H9 (cell line): Measurements from ENCODE around the gene TDRD7. TPM values are rescaled to one million over a fixed set of nuclear protein-coding genes. Genes with fewer than 3 reads are reported as not detected.

Experiments
- DNase-seq: peaks from one replicate; pipeline ENCODE4 v3.0.0-alpha.2; 2017
- H2AFZ ChIP-seq: one replicate; pipeline ENCODE4 v1.6.1; 2013; ENCODE audit warnings: mild to moderate bottlenecking, low read length, control low read depth, moderate library complexity
- H2AK5ac ChIP-seq: 2 replicates; pipeline ENCODE4 v1.6.1; 2013; ENCODE audit warnings: low read length, control low read depth, mixed read lengths; ENCODE audit not compliant: insufficient read length
- H2BK120ac ChIP-seq: one replicate; pipeline ENCODE4 v1.6.1; 2013; ENCODE audit warnings: low read depth, mild to moderate bottlenecking, low read length, control low read depth, inconsistent platforms; ENCODE audit not compliant: poor library complexity, severe bottlenecking
- H2BK12ac ChIP-seq: 2 replicates; pipeline ENCODE4 v1.6.1; 2013; ENCODE audit warnings: low read length, control low read depth, mixed read lengths, low read depth; ENCODE audit not compliant: insufficient read length
- H2BK15ac ChIP-seq: 2 replicates; pipeline ENCODE4 v1.6.1; 2013; ENCODE audit warnings: low read depth, low read length, control low read depth
- H2BK20ac ChIP-seq: one replicate; pipeline ENCODE4 v1.6.1; 2013; ENCODE audit warnings: low read depth, mild to moderate bottlenecking, low read length, control low read depth, inconsistent platforms; ENCODE audit not compliant: poor library complexity, severe bottlenecking
- H2BK5ac ChIP-seq: 2 replicates; pipeline ENCODE4 v1.6.1; 2013; ENCODE audit warnings: low read length, control low read depth, mixed read lengths; ENCODE audit not compliant: insufficient read length
- H3K14ac ChIP-seq: 2 replicates; pipeline ENCODE4 v1.6.1; 2013; ENCODE audit warnings: low read length, control low read depth; ENCODE audit not compliant: insufficient read depth
- H3K18ac ChIP-seq: 2 replicates; pipeline ENCODE4 v1.6.1; 2013; ENCODE audit warnings: low read depth, mild to moderate bottlenecking, mixed read lengths, low read length, control low read depth; ENCODE audit not compliant: insufficient read length
- H3K23ac ChIP-seq: 2 replicates; pipeline ENCODE4 v1.6.1; 2013; ENCODE audit warnings: low read length, control low read depth, mixed read lengths, low read depth; ENCODE audit not compliant: insufficient read length
- H3K23me2 ChIP-seq: 2 replicates; pipeline ENCODE4 v1.6.1; 2013; ENCODE audit warnings: low read depth, mild to moderate bottlenecking, mixed read lengths, low read length, control low read depth; ENCODE audit not compliant: insufficient read length, poor library complexity, severe bottlenecking
- H3K27ac ChIP-seq: 2 replicates; pipeline ENCODE4 v1.5.1; 2013; ENCODE audit warnings: low read length, control low read depth, mixed read lengths, low read depth; ENCODE audit not compliant: insufficient read length
- H3K27me3 ChIP-seq: 2 replicates; pipeline ENCODE4 v1.6.1; 2013; ENCODE audit warnings: low read length, control low read depth, inconsistent platforms; ENCODE audit not compliant: insufficient read depth
- H3K4ac ChIP-seq: 2 replicates; pipeline ENCODE4 v1.6.1; 2013; ENCODE audit warnings: low read depth, mild to moderate bottlenecking, control low read depth, inconsistent platforms, low read length, moderate library complexity
- H3K4me1 ChIP-seq: 2 replicates; pipeline ENCODE4 v1.6.1; 2013; ENCODE audit warnings: low read length, control low read depth, inconsistent platforms; ENCODE audit not compliant: insufficient read depth
- H3K4me2 ChIP-seq: 2 replicates; pipeline ENCODE4 v1.6.1; 2013; ENCODE audit warnings: low read length, control low read depth, mixed read lengths; ENCODE audit not compliant: insufficient read length, insufficient read depth
- H3K56ac ChIP-seq: 2 replicates; pipeline ENCODE4 v1.6.1; 2013; ENCODE audit warnings: low read depth, mild to moderate bottlenecking, mixed read lengths, low read length, control low read depth; ENCODE audit not compliant: insufficient read length
- H3K79me1 ChIP-seq: 2 replicates; pipeline ENCODE4 v1.6.1; 2013; ENCODE audit warnings: low read depth, mild to moderate bottlenecking, moderate library complexity, low read length, control low read depth, inconsistent platforms; ENCODE audit not compliant: insufficient read depth, poor library complexity, severe bottlenecking
- H3K79me2 ChIP-seq: 2 replicates; pipeline ENCODE4 v1.6.1; 2013; ENCODE audit warnings: low read length, control low read depth, inconsistent platforms; ENCODE audit not compliant: insufficient read depth
- H3K9ac ChIP-seq: 2 replicates; pipeline ENCODE4 v1.6.1; 2013; ENCODE audit warnings: low read length, control low read depth, mixed read lengths; ENCODE audit not compliant: insufficient read length; ENCODE audit errors: extremely low read depth
- H3K9me3 ChIP-seq: one replicate; pipeline ENCODE4 v1.6.1; 2013; ENCODE audit warnings: low read depth, low read length, inconsistent platforms; ENCODE audit not compliant: control insufficient read depth
- H3T11ph ChIP-seq: one replicate; pipeline ENCODE4 v1.6.1; 2013; ENCODE audit warnings: mild to moderate bottlenecking, low read length, control low read depth, inconsistent platforms
- H4K20me1 ChIP-seq: one replicate; pipeline ENCODE4 v1.6.1; 2013; ENCODE audit not compliant: control insufficient read depth, insufficient read length, insufficient read depth
- H4K5ac ChIP-seq: 2 replicates; pipeline ENCODE4 v1.6.1; 2013; ENCODE audit warnings: low read depth, mild to moderate bottlenecking, mixed read lengths, low read length, control low read depth; ENCODE audit not compliant: insufficient read length
- H4K8ac ChIP-seq: replicated peaks from 2 replicates; pipeline ENCODE4 v1.6.1; 2013; ENCODE audit warnings: low read length, control low read depth, mixed read lengths, low read depth; ENCODE audit not compliant: insufficient read length
- H4K91ac ChIP-seq: 2 replicates; pipeline ENCODE4 v1.6.1; 2013; ENCODE audit warnings: low read depth, mild to moderate bottlenecking, moderate library complexity, mixed read lengths, low read length, control low read depth; ENCODE audit not compliant: insufficient read length
- H3K27ac Mint-ChIP-seq, 3 experiments: 2 replicates in 2 of 3; 3 replicates in 1 of 3; pipeline ENCODE4 v1.8.0; 2020 to 2021; ENCODE audit warnings: mixed read lengths in 3 of 3, mild to moderate bottlenecking in 1 of 3, moderate library complexity in 1 of 3
- H3K27me3 Mint-ChIP-seq: 2 replicates; pipeline ENCODE4 v1.8.0; 2021; ENCODE audit warnings: low read depth, mild to moderate bottlenecking, moderate library complexity, mixed read lengths
- H3K36me3 Mint-ChIP-seq, 3 experiments: 2 replicates in 2 of 3; 3 replicates in 1 of 3; pipeline ENCODE4 v1.8.0; 2020 to 2021; ENCODE audit warnings: low read depth in 3 of 3, mixed read lengths in 3 of 3; ENCODE audit not compliant: insufficient read depth in 1 of 3
- H3K4me1 Mint-ChIP-seq, 2 experiments: 2 replicates each; pipeline ENCODE4 v1.8.0; 2020; ENCODE audit warnings: mixed read lengths in 2 of 2
- H3K4me3 Mint-ChIP-seq, 2 experiments: 2 replicates in 1 of 2; 3 replicates in 1 of 2; pipeline ENCODE4 v1.8.0; 2020 to 2021; ENCODE audit warnings: mild to moderate bottlenecking in 2 of 2, mixed read lengths in 2 of 2, moderate library complexity in 1 of 2
- H3K9me3 Mint-ChIP-seq, 2 experiments: 2 replicates in 1 of 2; 3 replicates in 1 of 2; pipeline ENCODE4 v1.8.0; 2020; ENCODE audit warnings: mild to moderate bottlenecking in 2 of 2, mixed read lengths in 2 of 2, moderate library complexity in 1 of 2
- WGBS: extraction: QIAGEN DNeasy Blood & Tissue Kit; methylation state at CpG from one replicate; pipeline ENCODE4 v1.1.7; 2013; ENCODE audit warnings: missing lambda C conversion rate, low lambda C conversion rate, mixed read lengths; ENCODE audit not compliant: insufficient read length; ENCODE audit errors: extremely low coverage; 5-methylcytosine and 5-hydroxymethylcytosine counted together
- total RNA-seq: library from RNA; stranded (reverse); gene quantifications from 2 replicates; pipeline ENCODE4 v1.2.1, GENCODE V29; 2021
- TF ChIP-seq, protein P1 (sequence below): fragments of 200-600 bp; sonication (generic); conservative IDR thresholded peaks from 3 replicates; pipeline ENCODE4 v1.8.0; 2021; ENCODE audit warnings: antibody characterized with exemption, mild to moderate bottlenecking

The TDRD7 gene
- total RNA-seq, 1 experiment from 2014 or later, result 5.1 TPM

DNA sequence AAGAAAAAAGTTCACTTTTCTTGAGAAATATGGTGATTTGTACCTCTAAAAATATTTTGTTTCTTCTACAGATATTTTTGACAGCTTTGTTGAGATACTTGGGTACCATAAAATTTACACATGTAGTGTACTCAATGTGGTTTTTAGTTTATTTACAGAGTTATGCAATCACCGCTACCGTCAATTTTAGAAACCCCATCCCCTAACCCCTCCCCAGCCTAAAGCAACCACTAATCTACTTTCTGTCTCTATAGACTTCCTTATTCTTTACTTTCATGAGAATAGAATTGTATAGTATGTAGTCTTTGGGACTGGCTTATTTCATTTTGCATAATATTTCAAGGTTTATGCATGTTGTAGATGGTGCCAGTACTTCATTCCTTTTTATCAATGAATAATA lies 45.0 kb upstream of the TDRD7 start:
- Histone ChIP-seq H2BK5ac (no peak overlapping the region), H3K4ac (no peak overlapping the region), H3K27me3 (no peaks in the 10 kb centered on the region), H3K23ac (no peak overlapping the region), H3K4me1 (no peaks in the 10 kb centered on the region), H2BK12ac (no peak overlapping the region), H3K79me1 (no peaks in the 10 kb centered on the region), H2AFZ (no peak overlapping the region), H4K20me1 (no peaks in the 10 kb centered on the region), H3K56ac (no peak overlapping the region), H3K9me3 (no peaks in the 10 kb centered on the region), H3K27ac (no peak overlapping the region), H3T11ph (no peak overlapping the region), H4K5ac (no peak overlapping the region), H2BK15ac (no peak overlapping the region), H3K14ac (no peak overlapping the region), H4K91ac (no peak overlapping the region), H3K4me2 (no peak overlapping the region), H2BK20ac (no peak overlapping the region), H3K9ac (no peak overlapping the region), H4K8ac (no peak overlapping the region), H3K79me2 (no peaks in the 10 kb centered on the region), H2AK5ac (no peak overlapping the region), H2BK120ac (no peak overlapping the region), H3K18ac (no peak overlapping the region), H3K23me2 (no peaks in the 10 kb centered on the region)
- no CpG with 5 or more reads among the region's 2 CpGs for WGBS
- DNase-seq, result no peak
- H3K27ac Mint-ChIP-seq, result no peak overlapping the region
- H3K4me3 Mint-ChIP-seq, result no peak overlapping the region
- peaks cover 19 to 20% of the 10 kb centered on the region in 2 experiments for H3K4me1 Mint-ChIP-seq
- no peaks in the 10 kb centered on the region for H3K27me3 Mint-ChIP-seq
- H3K36me3 Mint-ChIP-seq, result peaks cover 32 to 54% (median 49%) of the 10 kb centered on the region in 3 experiments
- peaks cover 19 to 22% of the 10 kb centered on the region in 2 experiments for H3K9me3 Mint-ChIP-seq
- TF ChIP-seq, protein P1, sequence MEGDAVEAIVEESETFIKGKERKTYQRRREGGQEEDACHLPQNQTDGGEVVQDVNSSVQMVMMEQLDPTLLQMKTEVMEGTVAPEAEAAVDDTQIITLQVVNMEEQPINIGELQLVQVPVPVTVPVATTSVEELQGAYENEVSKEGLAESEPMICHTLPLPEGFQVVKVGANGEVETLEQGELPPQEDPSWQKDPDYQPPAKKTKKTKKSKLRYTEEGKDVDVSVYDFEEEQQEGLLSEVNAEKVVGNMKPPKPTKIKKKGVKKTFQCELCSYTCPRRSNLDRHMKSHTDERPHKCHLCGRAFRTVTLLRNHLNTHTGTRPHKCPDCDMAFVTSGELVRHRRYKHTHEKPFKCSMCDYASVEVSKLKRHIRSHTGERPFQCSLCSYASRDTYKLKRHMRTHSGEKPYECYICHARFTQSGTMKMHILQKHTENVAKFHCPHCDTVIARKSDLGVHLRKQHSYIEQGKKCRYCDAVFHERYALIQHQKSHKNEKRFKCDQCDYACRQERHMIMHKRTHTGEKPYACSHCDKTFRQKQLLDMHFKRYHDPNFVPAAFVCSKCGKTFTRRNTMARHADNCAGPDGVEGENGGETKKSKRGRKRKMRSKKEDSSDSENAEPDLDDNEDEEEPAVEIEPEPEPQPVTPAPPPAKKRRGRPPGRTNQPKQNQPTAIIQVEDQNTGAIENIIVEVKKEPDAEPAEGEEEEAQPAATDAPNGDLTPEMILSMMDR, result no peak
